HepG2 (cell line): ENCODE measurements around the gene ZNF747. TPM values are rescaled to one million over a fixed set of nuclear protein-coding genes. Genes with fewer than 3 reads are reported as not detected.

Experiments used
- ATAC-seq: fragments of 200-7000 bp; cut with Tn5 transposase; 3 replicates; pipeline ENCODE4 v1.9.1; 2020; ENCODE audit warnings: mild to moderate bottlenecking, moderate library complexity
- BruUV-seq: library from RNA; stranded (reverse); fragments of 400-500 nt; replicated peaks from 2 replicates; lab custom pipeline; 2021; lab: Mats Ljungman, UMichigan
- CTCF ChIA-PET: fragments of 300-600 bp; formaldehyde crosslinking; extraction: SDS; loops from one replicate; lab custom pipeline; 2021; ENCODE audit warnings: low total read pairs, inconsistent platforms, low intra/inter-chr PET ratio; lab: Yijun Ruan, JAX
- POLR2A ChIA-PET: fragments of 350-600 bp; sonication (Branson Sonifier 250); formaldehyde crosslinking; loops from one replicate; lab custom pipeline; 2020; ENCODE audit warnings: antibody characterized with exemption, inconsistent platforms; lab: Yijun Ruan, JAX
- DNase-seq: peaks from one replicate; pipeline ENCODE4 v3.0.0-alpha.2; 2015; ENCODE audit warnings: low spot score
- FAIRE-seq: peaks from 3 replicates; lab custom pipeline; 2011; peaks lifted over from hg19 to GRCh38; lab: Jason Lieb, UNC
- H2AFZ ChIP-seq: one replicate; pipeline ENCODE4 v1.6.1; 2011; ENCODE audit warnings: low read length, inconsistent platforms
- H3K27ac ChIP-seq: fragments of 300-600 bp; 3 replicates; pipeline ENCODE4 v1.8.0; 2011; ENCODE audit warnings: mixed run types, mild to moderate bottlenecking, mixed read lengths, low read length, inconsistent platforms; ENCODE audit not compliant: insufficient read depth; ENCODE audit errors: extremely low read length
- H3K27me3 ChIP-seq, 2 experiments: fragments of 200-600 bp in 1 of 2; 2 replicates in 1 of 2; 3 replicates in 1 of 2; pipeline versions ENCODE4 v1.6.0 to v1.8.0; 2011; ENCODE audit warnings: low read length in 2 of 2, mild to moderate bottlenecking in 2 of 2, moderate library complexity in 2 of 2, inconsistent platforms in 1 of 2; ENCODE audit not compliant: insufficient read depth in 2 of 2, control insufficient read depth in 1 of 2
- H3K36me3 ChIP-seq, 2 experiments: fragments of 200-600 bp in 1 of 2; replicated peaks in 1 of 2; 2 replicates in 1 of 2; 3 replicates in 1 of 2; pipeline versions ENCODE4 v1.5.1 to v1.8.0; 2011; ENCODE audit warnings: low read length in 2 of 2, inconsistent platforms in 1 of 2; ENCODE audit not compliant: insufficient read depth in 2 of 2, control insufficient read depth in 1 of 2
- H3K4me1 ChIP-seq: 2 replicates; pipeline ENCODE4 v1.5.1; 2012; ENCODE audit warnings: low read length, inconsistent platforms; ENCODE audit not compliant: insufficient read depth
- H3K4me2 ChIP-seq: 2 replicates; pipeline ENCODE4 v1.6.0; 2011; ENCODE audit warnings: low read depth, low read length, inconsistent platforms
- H3K4me3 ChIP-seq, 3 experiments: fragments of 200-600 bp in 1 of 3; sonication (generic), shearing (Covaris generic) in 1 of 3; replicated peaks in 1 of 3; 2 replicates each; pipeline ENCODE4 v1.5.1; 2011 to 2016; ENCODE audit warnings: low read length in 3 of 3, inconsistent platforms in 2 of 3, low read depth in 2 of 3, mild to moderate bottlenecking in 2 of 3, control low read depth in 1 of 3, mixed read lengths in 1 of 3; ENCODE audit not compliant: insufficient read depth in 1 of 3
- H3K79me2 ChIP-seq: one replicate; pipeline ENCODE4 v1.6.1; 2011; ENCODE audit warnings: low read length, inconsistent platforms; ENCODE audit not compliant: insufficient read depth
- H3K9ac ChIP-seq: 2 replicates; pipeline ENCODE4 v1.6.0; 2011; ENCODE audit warnings: mild to moderate bottlenecking, low read depth, low read length, inconsistent platforms; ENCODE audit not compliant: insufficient read depth
- H3K9me3 ChIP-seq: 2 replicates; pipeline ENCODE4 v1.5.1; 2012; ENCODE audit warnings: mild to moderate bottlenecking, low read length
- H4K20me1 ChIP-seq: 2 replicates; pipeline ENCODE4 v1.6.0; 2011; ENCODE audit warnings: inconsistent platforms, mild to moderate bottlenecking, low read length, moderate library complexity; ENCODE audit not compliant: insufficient read depth
- HNRNPLL ChIP-seq: fragments of 200-400 bp; formaldehyde crosslinking; IDR thresholded peaks from 2 replicates; pipeline ENCODE4 v1.6.1; 2017; ENCODE audit warnings: mild to moderate bottlenecking, low read depth, low read length; ENCODE audit not compliant: poor library complexity, severe bottlenecking
- PPARG ChIP-seq: conservative IDR thresholded peaks from 2 replicates; pipeline ENCODE4 v1.6.1; 2016; ENCODE audit warnings: missing biosample characterization, missing genetic modification reagents
- ZNF256 ChIP-seq: sonication (generic); formaldehyde crosslinking; conservative IDR thresholded peaks from 2 replicates; pipeline ENCODE4 v1.4.0; 2020; ENCODE audit warnings: missing genetic modification reagents
- ZNF674 ChIP-seq: sonication (generic); formaldehyde crosslinking; IDR thresholded peaks from 2 replicates; pipeline ENCODE4 v1.5.0; 2020; ENCODE audit warnings: low read depth, mild to moderate bottlenecking, missing genetic modification reagents
- WGBS: methylation state at CpG from one replicate; pipeline ENCODE4 v1.1.6; 2017; ENCODE audit warnings: low lambda C conversion rate; 5-methylcytosine and 5-hydroxymethylcytosine counted together
- in situ Hi-C: cut with HindIII; loops from 2 replicates; pipeline ENCODE4 v1.10.0; 2017; ENCODE audit warnings: low pct_unique_long_range_greater_than_20kb; ENCODE audit not compliant: extremely low pct_ligation_motif_present
- intact Hi-C: fragments of 100-400 bp; cut with micrococcal nuclease; formaldehyde crosslinking; loops from one replicate; pipeline ENCODE4 v1.10.0; 2022; ENCODE audit not compliant: unreplicated experiment
- polyA plus RNA-seq, 8 experiments: library from polyadenylated mRNA; depleted of rRNA in 3 of 8; stranded (reverse) in 7 of 8; unstranded in 1 of 8; fragments of >200 nt; fragmentation: Illumina TruSeq in 4 of 8; extraction: Trizol in 4 of 8; gene quantifications; 2 replicates each; pipeline versions ENCODE4 v1.2.1 to v1.2.3, GENCODE V29; 2011 to 2016; ENCODE audit warnings: low read depth in 4 of 8, missing spikeins in 1 of 8, mixed read lengths in 1 of 8; ENCODE audit not compliant: insufficient read depth in 1 of 8
- total RNA-seq, 5 experiments: library from RNA; depleted of rRNA; stranded (reverse); fragments of >200 nt; fragmentation: Illumina TruSeq; extraction: Trizol; gene quantifications; 2 replicates each; pipeline ENCODE4 v1.2.3, GENCODE V29; 2016; ENCODE audit warnings: low read depth in 1 of 5
- TF ChIP-seq, protein P1 (sequence below): IDR thresholded peaks from 2 replicates; pipeline ENCODE4 v1.6.1; 2016; ENCODE audit warnings: low read depth, borderline replicate concordance

Gene ZNF747
- total and polyA plus RNA-seq, 2 of the 13 experiments (the other 11 are each of a cell fraction or from before 2014, with no cell fraction given), result 7.2 to 10.2 TPM

DNA sequence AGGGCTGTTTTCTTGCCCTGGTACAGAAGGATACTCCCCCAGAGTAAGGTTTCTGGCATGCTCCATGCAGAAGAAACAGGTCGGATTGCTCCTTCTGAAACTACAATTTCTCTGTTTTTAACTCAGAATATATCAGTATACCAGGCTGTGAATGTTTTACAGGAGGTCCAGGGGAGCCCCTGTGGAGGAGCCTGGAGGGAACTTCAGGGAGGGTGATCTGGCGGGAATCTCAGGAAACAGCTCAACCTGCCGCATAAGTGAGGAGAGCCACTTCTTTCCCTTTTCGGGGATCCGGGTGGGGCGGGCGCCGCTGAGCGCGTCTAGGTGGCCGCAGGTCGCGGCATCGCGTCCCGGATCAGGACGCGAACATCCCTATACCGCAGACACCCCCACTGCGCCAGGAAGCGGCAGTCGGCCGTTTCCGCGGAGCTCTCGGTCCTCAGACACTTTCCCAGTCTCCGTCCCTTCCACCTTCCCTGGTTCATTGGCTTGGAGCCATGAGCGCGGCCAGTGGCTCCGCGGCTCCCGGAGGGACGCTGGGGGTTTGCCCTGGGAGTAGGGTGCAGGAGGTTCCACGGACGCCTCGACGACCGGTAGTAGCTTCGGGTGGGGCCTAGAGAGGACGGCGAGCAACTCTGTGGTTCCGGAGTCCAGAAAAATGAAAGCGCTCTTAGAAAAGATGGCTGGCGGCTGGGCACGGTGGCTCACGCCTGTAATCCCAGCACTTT is 26.6 kb upstream of the ZNF747 start:
- intact Hi-C loops (no loop called here), in situ Hi-C loops (no loop called here)
- no peak for DNase-seq
- H3K9me3 ChIP-seq, result no peaks in the 10 kb centered on the region
- peaks cover 0 to under 1% of the 10 kb centered on the region in 2 experiments; a peak in 1 of 5 replicates for H3K36me3 ChIP-seq
- H3K27ac ChIP-seq, result no peak overlapping the region
- ChIA-PET POLR2A (no interaction called here), CTCF (no interaction called here)
- H3K4me1 ChIP-seq, result peaks cover 34% of the 10 kb centered on the region
- H3K79me2 ChIP-seq, result peaks cover 16% of the 10 kb centered on the region
- H4K20me1 ChIP-seq, result no peaks in the 10 kb centered on the region
- H3K4me2 ChIP-seq, result no peak overlapping the region
- no peak for ATAC-seq
- H3K9ac ChIP-seq, result no peak overlapping the region
- H2AFZ ChIP-seq, result no peak overlapping the region
- no peak for FAIRE-seq
- WGBS, result 88% methylated on average over 46 of the region's 46 CpGs
- no TSS peak for BruUV-seq
- TF ChIP-seq HNRNPLL (peak; percentile 26), ZNF674 (CRISPR knock-in tag) (no peak)
- TF ChIP-seq, all 625 proteins: peak for 1
- Histone ChIP-seq H3K27me3 (no peaks in the 10 kb centered on the region), H3K4me3 (no peak overlapping the region)

DNA sequence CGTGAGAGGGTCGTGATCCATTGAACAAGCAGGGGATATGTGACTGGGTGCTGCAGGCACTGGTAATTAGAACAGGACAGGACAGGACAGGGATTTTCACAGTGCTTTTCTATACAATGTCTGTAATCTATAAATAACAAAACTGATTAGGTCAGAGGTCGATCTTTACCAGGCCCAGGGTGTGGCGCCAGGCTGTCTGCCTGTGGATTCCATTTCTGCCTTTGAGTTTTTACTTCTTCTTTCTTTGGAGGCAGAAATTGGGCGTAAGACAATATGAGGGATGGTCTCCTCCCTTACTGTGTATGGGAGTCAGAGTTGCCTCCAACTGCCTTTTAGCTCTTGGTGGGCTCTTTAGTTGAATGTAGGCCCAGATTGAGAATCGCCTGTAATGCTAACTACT is 25.0 kb upstream of the ZNF747 start:
- H3K9ac ChIP-seq, result no peak overlapping the region

More for the DNA sequence above, 25.0 kb upstream of the ZNF747 start:
- Histone ChIP-seq H3K27me3 (no peaks in the 10 kb centered on the region), H4K20me1 (no peaks in the 10 kb centered on the region), H3K27ac (no peak overlapping the region), H3K4me1 (peaks cover 27% of the 10 kb centered on the region), H2AFZ (no peak overlapping the region), H3K79me2 (peaks cover 19% of the 10 kb centered on the region), H3K4me2 (no peak overlapping the region), H3K36me3 (peaks cover 0 to 16% of the 10 kb centered on the region in 2 experiments; a peak in 3 of 5 replicates), H3K9me3 (no peaks in the 10 kb centered on the region), H3K4me3 (no peak overlapping the region)
- 93% methylated on average over 6 of the region's 6 CpGs for WGBS
- ATAC-seq, result no peak
- no TSS peak for BruUV-seq
- intact Hi-C loops (loop anchor here (2.0 to 5.0 kb wide), 3 partner anchors 25 to 38 kb away; partner anchors contain the start of genes ZNF747 and ZNF768), in situ Hi-C loops (no loop called here)
- DNase-seq, result no peak
- POLR2A ChIA-PET, result interaction anchor here (2.4 to 4.0 kb wide), 3 partner anchors 12 to 92 kb away, joined by 7 to 187 read pairs (median 73); partner anchors contain the start of genes PRR14, ZNF688 and ZNF747
- FAIRE-seq, result no peak
- CTCF ChIA-PET, result no interaction called here
- TF ChIP-seq PPARG (CRISPR knock-in tag) (peak; percentile 55; the same call in 1 of the 2 replicates), ZNF256 (CRISPR knock-in tag) (no peak)
- TF ChIP-seq, protein P1, sequence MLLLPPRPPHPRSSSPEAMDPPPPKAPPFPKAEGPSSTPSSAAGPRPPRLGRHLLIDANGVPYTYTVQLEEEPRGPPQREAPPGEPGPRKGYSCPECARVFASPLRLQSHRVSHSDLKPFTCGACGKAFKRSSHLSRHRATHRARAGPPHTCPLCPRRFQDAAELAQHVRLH, result no peak
